ENCODE data around the gene LCNL1. TPM values are rescaled to one million over a fixed set of nuclear protein-coding genes. Genes with fewer than 3 reads are reported as not detected.

Gene LCNL1
- total RNA-seq, 1 donor from 2014 or later, result not detected

DNA sequence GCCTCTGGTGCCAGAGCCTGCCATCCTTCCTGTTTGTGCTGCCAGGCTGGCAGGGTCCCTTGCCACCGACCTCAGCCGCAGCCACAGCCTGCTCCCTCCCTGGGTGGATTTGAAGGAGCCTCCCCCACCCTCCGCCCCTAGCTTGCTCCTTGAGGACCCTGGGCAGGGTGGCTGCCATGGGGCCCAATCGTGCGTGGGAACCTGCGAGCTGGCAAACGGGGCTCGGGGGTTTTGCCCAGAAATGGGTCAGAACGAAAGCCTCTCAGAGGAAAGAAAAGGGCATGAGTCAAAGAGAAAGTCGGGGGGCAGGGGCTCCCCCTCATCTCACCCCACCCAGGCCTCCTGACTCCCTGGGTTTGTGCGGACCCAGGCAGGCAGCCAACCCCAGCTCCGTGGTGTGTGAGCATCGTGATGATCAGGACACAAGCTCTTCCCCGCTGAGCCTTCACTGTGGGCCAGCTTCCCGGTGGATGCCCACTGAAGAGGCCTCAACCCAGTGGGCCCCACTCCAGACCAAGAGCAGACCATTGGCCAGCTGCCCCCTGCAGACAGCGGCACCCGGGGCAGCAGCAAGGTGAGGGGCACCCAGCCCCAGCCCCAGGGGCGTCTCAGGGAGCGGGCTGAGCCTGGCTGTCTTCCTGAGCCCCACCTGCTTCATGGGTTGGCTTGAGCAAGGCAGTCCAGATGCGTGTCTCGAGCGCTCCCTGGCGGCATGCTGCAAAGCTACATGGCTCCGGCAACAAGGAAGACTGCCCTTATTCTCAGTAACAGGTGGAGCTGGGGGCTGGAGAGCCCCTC is 52.1 kb downstream of the LCNL1 start:
- no peak for DNase-seq (ENCODE audit: low read depth)
- no peaks in the 10 kb centered on the region for H3K36me3 ChIP-seq (ENCODE audit: control insufficient read depth, insufficient read depth, low read length)
- H3K27me3 ChIP-seq (ENCODE audit: control insufficient read depth, insufficient read depth, low read length), result peaks cover 4% of the 10 kb centered on the region
- TF ChIP-seq, protein P1, sequence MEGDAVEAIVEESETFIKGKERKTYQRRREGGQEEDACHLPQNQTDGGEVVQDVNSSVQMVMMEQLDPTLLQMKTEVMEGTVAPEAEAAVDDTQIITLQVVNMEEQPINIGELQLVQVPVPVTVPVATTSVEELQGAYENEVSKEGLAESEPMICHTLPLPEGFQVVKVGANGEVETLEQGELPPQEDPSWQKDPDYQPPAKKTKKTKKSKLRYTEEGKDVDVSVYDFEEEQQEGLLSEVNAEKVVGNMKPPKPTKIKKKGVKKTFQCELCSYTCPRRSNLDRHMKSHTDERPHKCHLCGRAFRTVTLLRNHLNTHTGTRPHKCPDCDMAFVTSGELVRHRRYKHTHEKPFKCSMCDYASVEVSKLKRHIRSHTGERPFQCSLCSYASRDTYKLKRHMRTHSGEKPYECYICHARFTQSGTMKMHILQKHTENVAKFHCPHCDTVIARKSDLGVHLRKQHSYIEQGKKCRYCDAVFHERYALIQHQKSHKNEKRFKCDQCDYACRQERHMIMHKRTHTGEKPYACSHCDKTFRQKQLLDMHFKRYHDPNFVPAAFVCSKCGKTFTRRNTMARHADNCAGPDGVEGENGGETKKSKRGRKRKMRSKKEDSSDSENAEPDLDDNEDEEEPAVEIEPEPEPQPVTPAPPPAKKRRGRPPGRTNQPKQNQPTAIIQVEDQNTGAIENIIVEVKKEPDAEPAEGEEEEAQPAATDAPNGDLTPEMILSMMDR (IDR thresholded peaks at IDR 0.05; ENCODE audit: insufficient read depth, low read length, poor library complexity, severe bottlenecking), result peak; percentile 96
- H3K4me3 ChIP-seq (ENCODE audit: low read depth, low read length), result no peak overlapping the region

Other genes with a start within 250 kb of the LCNL1 start
- 0.21 TPM in 1 of 2 replicates, not detected in the other for gene LCN10, start 240.1 kb upstream of the LCNL1 start, total RNA-seq
- gene LCN6, start 234.5 kb upstream of the LCNL1 start, total RNA-seq, result not detected in 2 replicates
- not detected in 2 replicates for gene LCN8, start 224.8 kb upstream of the LCNL1 start, total RNA-seq
- gene LCN15, start 218.5 kb upstream of the LCNL1 start, total RNA-seq, result not detected in 2 replicates
- gene TMEM141, start 191.6 kb upstream of the LCNL1 start, total RNA-seq, result 69.8 and 79.8 TPM in 2 replicates
- 0.84 and 0.89 TPM in 2 replicates for gene CCDC183, start 186.7 kb upstream of the LCNL1 start, total RNA-seq
- 99.3 and 118 TPM in 2 replicates for gene RABL6, start 175.0 kb upstream of the LCNL1 start, total RNA-seq
- gene AJM1, start 140.5 kb upstream of the LCNL1 start, total RNA-seq, result 0.75 and 0.96 TPM in 2 replicates
- gene PHPT1, start 133.6 kb upstream of the LCNL1 start, total RNA-seq, result 124 and 129 TPM in 2 replicates
- gene MAMDC4, start 130.6 kb upstream of the LCNL1 start, total RNA-seq, result 3.7 and 6.4 TPM in 2 replicates
- 792 and 948 TPM in 2 replicates for gene EDF1, start 116.7 kb upstream of the LCNL1 start, total RNA-seq
- gene TRAF2, start 96.5 kb upstream of the LCNL1 start, total RNA-seq, result 17.5 and 17.7 TPM in 2 replicates
- gene FBXW5, start 38.3 kb upstream of the LCNL1 start, total RNA-seq, result 174 and 222 TPM in 2 replicates
- gene C8G, start 37.8 kb upstream of the LCNL1 start, total RNA-seq, result not detected in 2 replicates
- gene LCN12, start 30.7 kb upstream of the LCNL1 start, total RNA-seq, result 1.2 TPM in 1 of 2 replicates, not detected in the other
- 2.0 and 3.8 TPM in 2 replicates for gene PTGDS, start 5.5 kb upstream of the LCNL1 start, total RNA-seq
- gene PAXX, start 9.4 kb downstream of the LCNL1 start, total RNA-seq, result 42.2 and 46.8 TPM in 2 replicates
- gene CLIC3, start 13.6 kb downstream of the LCNL1 start, total RNA-seq, result 0.75 TPM in 1 of 2 replicates, not detected in the other
- 5.3 and 15.4 TPM in 2 replicates for gene ABCA2, start 45.2 kb downstream of the LCNL1 start, total RNA-seq
- gene FUT7, start 49.1 kb downstream of the LCNL1 start, total RNA-seq, result not detected in 2 replicates
- 58.3 and 76.1 TPM in 2 replicates for gene NPDC1, start 63.2 kb downstream of the LCNL1 start, total RNA-seq
- 0.21 TPM in 1 of 2 replicates, not detected in the other for gene ENTPD2, start 71.1 kb downstream of the LCNL1 start, total RNA-seq
- 5.3 and 5.8 TPM in 2 replicates for gene SAPCD2, start 87.6 kb downstream of the LCNL1 start, total RNA-seq
- 9.7 and 11.7 TPM in 2 replicates for gene UAP1L1, start 94.5 kb downstream of the LCNL1 start, total RNA-seq
- 76.8 and 80.3 TPM in 2 replicates for gene MAN1B1, start 104.0 kb downstream of the LCNL1 start, total RNA-seq
- gene DPP7, start 131.7 kb downstream of the LCNL1 start, total RNA-seq, result 116 and 137 TPM in 2 replicates
- 0.04 TPM in 1 of 2 replicates, not detected in the other for gene GRIN1, start 156.2 kb downstream of the LCNL1 start, total RNA-seq
- gene LRRC26, start 187.1 kb downstream of the LCNL1 start, total RNA-seq, result not detected in 2 replicates
- not detected in 2 replicates for gene TMEM210, start 189.1 kb downstream of the LCNL1 start, total RNA-seq
- gene ANAPC2, start 205.6 kb downstream of the LCNL1 start, total RNA-seq, result 18.8 and 26.1 TPM in 2 replicates
- 91.4 and 95.1 TPM in 2 replicates for gene SSNA1, start 205.7 kb downstream of the LCNL1 start, total RNA-seq
- 15.2 and 20.1 TPM in 2 replicates for gene TPRN, start 217.7 kb downstream of the LCNL1 start, total RNA-seq
- 39.2 and 40.3 TPM in 2 replicates for gene TMEM203, start 222.7 kb downstream of the LCNL1 start, total RNA-seq
- 19.1 and 28.6 TPM in 2 replicates for gene NDOR1, start 222.7 kb downstream of the LCNL1 start, total RNA-seq
- 3.1 and 4.2 TPM in 2 replicates for gene RNF208, start 239.2 kb downstream of the LCNL1 start, total RNA-seq
- gene CYSRT1, start 242.2 kb downstream of the LCNL1 start, total RNA-seq, result 2.1 and 3.8 TPM in 2 replicates
- gene RNF224, start 244.5 kb downstream of the LCNL1 start, total RNA-seq, result not detected in 2 replicates
- gene SLC34A3, start 247.9 kb downstream of the LCNL1 start, total RNA-seq, result 0.25 TPM in 1 of 2 replicates, not detected in the other

Measured in kidney epithelial cell (primary cell).